PC-9 (cell line): ENCODE results near the gene EEF2K.

Source experiments
- EZH2 ChIP-seq: fragments of 200-600 bp; sonication (generic); IDR thresholded peaks from 2 replicates; pipeline ENCODE4 v1.8.0; 2017; ENCODE audit warnings: antibody characterized with exemption, low read depth
- TF ChIP-seq, protein P1 (sequence below): fragments of 200-600 bp; sonication (generic); conservative IDR thresholded peaks from 2 replicates; pipeline ENCODE4 v1.6.1; 2017; ENCODE audit warnings: mixed run types, antibody characterized with exemption, mild to moderate bottlenecking, moderate library complexity

DNA sequence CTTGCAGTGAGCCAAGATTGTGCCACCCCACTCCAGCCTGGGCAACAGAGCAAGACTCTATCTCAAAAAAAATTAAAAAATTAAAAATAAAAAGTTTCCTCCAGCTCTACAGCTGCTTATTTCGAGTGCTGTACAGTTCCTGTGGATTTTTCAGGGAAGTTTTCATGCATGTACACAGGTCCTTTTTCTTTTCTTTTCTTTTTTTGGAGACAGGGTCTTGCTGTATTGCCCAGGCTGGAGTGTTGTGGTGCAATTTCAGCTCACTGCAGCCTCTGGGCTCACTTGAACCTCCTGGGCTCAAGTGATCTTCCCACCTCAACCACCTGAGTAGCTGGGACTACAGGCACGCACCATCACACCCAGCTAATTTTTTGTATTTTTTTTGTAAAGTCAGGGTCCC, 15.9 kb downstream of the EEF2K start:
- TF ChIP-seq, protein P1, sequence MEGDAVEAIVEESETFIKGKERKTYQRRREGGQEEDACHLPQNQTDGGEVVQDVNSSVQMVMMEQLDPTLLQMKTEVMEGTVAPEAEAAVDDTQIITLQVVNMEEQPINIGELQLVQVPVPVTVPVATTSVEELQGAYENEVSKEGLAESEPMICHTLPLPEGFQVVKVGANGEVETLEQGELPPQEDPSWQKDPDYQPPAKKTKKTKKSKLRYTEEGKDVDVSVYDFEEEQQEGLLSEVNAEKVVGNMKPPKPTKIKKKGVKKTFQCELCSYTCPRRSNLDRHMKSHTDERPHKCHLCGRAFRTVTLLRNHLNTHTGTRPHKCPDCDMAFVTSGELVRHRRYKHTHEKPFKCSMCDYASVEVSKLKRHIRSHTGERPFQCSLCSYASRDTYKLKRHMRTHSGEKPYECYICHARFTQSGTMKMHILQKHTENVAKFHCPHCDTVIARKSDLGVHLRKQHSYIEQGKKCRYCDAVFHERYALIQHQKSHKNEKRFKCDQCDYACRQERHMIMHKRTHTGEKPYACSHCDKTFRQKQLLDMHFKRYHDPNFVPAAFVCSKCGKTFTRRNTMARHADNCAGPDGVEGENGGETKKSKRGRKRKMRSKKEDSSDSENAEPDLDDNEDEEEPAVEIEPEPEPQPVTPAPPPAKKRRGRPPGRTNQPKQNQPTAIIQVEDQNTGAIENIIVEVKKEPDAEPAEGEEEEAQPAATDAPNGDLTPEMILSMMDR, result no peak
- no peak for TF ChIP-seq EZH2
